ENCODE results near the gene GJB2.
"Not testable (repeated sequence)": the region's sequence is repeated elsewhere in the genome, so short reads cannot be mapped to it uniquely, and the experiment has no call there.

The GJB2 gene

DNA sequence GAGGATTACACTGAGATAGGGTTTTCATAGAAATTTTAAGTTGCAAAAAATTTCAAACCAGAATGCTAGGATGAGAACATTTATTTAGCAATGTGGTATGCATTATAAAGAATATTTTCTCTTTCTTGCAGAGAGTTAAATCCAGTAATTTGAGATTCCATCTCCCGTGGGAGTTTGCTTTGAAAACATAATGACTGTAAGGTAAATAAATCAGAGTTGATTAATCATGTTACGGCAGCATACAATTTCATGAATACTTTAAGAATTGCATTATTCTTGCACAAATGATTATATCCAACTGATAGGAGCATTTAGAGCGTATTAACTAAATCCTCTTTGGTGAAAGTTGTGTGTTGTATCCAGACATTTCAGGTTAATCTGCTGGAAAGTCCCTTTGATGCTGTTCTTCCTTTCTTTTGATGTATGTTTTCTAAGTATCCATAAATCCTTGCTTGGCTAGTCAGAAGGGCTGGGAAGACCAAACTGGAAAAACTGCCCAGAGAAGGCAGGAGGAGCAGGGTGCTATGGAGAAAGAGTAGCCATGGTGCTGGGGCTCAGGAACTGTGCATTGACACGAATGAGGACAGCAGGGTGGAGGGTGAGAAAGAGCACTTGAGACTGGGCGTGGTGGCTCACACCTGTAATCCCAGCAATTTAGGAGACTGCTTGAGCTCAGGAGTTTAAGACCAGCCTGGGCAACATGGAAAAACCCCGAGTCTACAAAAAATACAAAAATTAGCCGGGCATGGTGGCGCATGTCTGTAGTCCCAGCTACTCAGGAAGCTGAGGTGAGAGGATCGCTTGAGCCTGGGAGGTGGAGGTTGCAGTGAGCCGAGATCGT lies 27.1 kb downstream of the GJB2 start:
- DNase-seq, result no peak

- DNase-seq, result no peak
Measured at GRCh38 chr13:20161951-20162300, 30.8 kb downstream of the GJB2 start.

GRCh38 chr13:20161275-20161950 lies 31.3 kb downstream of the GJB2 start:
- DNase-seq, result peak; percentile 49 to 64

GRCh38 chr13:20160306-20161274 lies 32.1 kb downstream of the GJB2 start, which contains the start of gene GJA3:
Gene GJA3 (minus strand): TSS chr13:20161052. CDS start chr13:20143288, 17,764 bp downstream.
- DNase-seq, result peak; percentile 50 to 74

- DNase-seq, result no peak
Measured at GRCh38 chr13:20159646-20160305, 33.0 kb downstream of the GJB2 start.

- DNase-seq, result no peak
Measured at GRCh38 chr13:20157151-20157796, 35.5 kb downstream of the GJB2 start.

- DNase-seq, result no peak
Measured at GRCh38 chr13:20156702-20157101, 36.0 kb downstream of the GJB2 start.

DNA sequence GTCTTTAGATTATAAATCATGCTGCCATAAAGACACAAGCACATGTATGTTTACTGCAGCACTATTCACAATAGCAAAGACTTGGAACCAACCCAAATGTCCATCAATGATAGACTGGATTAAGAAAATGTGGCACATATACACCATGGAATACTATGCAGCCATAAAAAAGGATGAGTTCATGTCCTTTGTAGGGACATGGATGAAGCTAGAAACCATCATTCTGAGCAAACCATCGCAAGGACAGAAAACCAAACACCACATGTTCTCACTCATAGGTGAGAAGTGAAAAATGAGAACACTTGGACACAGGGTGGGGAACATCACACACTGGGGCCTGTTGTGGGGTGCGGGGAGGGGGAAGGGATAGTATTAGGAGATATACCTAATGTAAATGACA lies 39.4 kb downstream of the GJB2 start:
- DNase-seq, result not testable (repeated sequence)

DNA sequence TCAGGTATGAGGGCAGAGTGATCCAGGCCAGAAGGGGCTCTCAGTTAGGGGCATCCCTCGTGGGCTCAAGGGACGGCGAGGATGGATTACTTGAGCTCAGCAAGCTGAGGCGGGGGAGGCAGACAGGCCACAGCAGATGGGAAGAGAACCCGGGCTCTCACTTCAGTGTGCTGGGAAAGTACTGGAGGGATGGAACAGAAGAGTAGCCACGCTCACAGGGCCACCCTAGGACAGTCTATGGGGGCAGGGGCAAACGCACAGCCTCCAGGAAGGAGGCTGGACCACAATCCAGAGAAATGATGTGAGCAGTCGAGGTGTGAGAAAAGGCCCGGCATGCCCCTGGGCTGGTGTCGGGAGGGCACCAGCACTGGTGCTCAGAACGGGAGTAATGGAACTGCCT lies 41.1 kb downstream of the GJB2 start:
- peak in 1 of 2 donors; percentile 6 for DNase-seq

GRCh38 chr13:20151016-20151415 lies 41.7 kb downstream of the GJB2 start:
- DNase-seq, result no peak

DNA sequence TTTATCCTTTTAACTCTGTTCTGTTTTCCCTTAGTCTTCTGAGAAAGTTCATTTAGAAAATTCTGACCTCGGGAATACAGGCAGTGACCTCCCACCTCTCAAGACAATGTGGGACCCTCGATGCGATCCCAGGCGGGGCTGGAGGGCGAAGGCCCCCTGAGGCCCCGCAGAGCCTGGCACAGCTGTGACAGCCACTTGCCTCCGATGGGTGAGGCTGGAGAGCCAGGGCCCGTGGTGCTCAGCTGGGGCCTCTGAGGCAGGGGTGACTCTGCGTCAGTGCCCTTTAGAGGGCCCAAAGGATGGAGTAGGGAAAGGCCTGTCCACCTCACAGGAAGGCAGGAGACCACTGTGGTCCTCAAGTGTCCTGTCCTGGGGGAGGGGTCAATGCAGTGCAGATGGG lies 42.2 kb downstream of the GJB2 start:
- DNase-seq, result peak in 1 of 2 donors; percentile 14

DNA sequence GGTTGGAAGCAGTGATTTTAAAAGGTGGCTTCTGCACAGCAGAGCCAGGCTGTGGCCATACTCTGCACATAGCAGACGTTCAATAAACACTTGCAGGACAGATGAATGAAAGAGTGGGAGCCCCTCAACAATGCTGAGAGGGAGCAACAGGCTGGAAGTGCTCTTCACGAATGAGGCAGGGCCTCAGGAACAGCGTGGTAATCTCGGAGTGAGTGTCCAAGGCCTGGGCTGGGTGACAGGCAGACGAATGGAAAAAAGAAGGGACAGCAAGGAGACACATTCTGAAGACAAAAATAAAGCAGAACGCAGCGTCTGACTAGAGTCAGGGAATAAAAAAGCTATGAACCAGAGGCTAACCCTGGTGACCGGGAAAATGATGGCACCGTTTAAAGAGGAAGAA lies 43.0 kb downstream of the GJB2 start:
- peak in 1 of 2 donors; percentile 5 for DNase-seq

GRCh38 chr13:20148501-20149183 lies 44.1 kb downstream of the GJB2 start:
- no peak for DNase-seq

DNA sequence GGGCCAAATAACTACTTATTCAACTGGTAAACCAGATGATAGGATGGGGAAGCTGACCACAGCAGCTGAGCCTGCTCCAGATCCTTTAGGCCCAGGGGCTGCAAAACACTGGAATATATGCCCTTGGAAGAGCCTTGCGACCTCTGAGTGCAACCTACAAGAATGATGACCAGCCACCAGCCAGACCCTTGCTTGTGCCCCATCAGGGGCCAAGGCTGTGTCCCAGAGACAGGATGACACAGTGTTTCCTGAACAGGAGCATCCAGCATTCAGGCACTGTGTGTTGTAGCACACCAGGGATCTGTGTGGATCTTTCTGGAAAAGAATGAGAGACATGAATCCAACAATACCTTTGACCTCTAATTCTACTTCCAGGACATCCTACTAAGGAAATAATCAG lies 46.4 kb downstream of the GJB2 start:
- peak in 1 of 2 donors; percentile 3 for DNase-seq

DNA sequence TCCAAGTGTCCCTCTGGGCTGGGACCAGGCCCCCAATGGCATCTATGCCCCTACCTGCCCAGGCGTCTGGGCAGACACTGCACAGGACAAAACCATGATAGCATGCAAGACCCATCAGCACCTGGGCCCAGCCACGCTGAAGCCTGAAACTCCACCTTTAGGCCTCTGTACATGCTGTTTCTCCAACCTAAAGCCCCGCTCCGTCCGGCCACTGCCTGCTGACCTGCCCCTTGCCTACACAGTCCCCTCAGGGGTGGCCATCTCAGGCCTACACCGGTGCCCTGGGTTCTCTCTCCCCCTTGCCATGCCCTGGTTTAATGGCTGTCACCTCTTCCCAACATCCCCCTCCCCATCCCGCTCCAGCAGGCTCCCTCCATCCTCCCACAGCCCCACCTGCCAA lies 47.2 kb downstream of the GJB2 start:
- peak in 1 of 2 donors; percentile 8 for DNase-seq

GRCh38 chr13:20144141-20144850 lies 48.4 kb downstream of the GJB2 start:
- peak in 1 of 2 donors; percentile 6 for DNase-seq

GRCh38 chr13:20142927-20143480 lies 49.7 kb downstream of the GJB2 start:
- DNase-seq, result peak in 1 of 2 donors; percentile 15

DNA sequence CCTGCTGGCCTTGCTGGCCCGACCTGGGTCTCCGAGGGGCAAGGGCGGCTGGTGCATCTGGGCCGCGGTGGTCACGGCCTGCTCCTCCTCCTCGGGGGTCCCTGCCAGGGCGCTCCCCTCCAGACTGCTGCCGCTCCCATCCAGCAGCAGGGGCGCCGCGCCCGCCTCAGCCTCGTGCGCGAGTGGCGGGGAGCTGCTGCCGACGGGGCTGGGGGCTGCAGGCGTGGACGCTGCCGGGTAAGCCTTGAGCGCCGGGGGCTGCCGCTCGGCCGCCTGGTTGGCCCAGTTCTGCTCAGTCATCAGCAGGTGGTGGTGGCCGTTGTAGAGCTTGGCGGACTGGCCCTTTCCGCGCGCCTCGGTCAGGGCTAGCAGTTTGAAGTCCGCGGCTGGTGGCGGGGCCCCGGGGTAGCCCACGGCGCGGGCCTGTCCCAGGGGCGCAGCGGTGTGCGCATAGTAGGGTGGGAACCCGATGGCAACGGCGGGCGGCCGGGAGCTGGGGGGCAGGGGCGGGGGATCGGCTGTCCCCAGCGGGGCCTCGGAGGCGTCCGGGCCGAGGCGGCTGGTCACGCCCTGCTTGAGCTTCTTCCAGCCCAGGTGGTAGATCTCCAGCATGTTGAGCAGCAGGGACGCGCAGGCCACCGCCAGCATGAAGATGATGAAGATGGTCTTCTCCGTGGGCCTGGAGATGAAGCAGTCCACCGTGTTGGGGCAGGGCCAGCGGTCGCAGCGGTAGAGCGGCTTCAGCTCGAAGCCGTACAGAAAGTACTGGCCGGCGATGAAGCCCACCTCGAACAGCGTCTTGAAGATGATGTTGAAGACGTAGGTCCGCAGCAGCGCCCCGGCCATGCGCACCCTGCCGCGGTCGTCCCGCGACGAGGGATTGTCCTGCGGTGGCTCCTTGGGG lies 50.5 kb downstream of the GJB2 start:
- peak in 1 of 2 donors; percentile 11 for DNase-seq
